Adrenal gland (tissue), 12 donors: ENCODE results near the gene FES. TPM values are rescaled to one million over a fixed set of nuclear protein-coding genes. Genes with fewer than 3 reads are reported as not detected.
"Not testable (repeated sequence)": the region's sequence is repeated elsewhere in the genome, so short reads cannot be mapped to it uniquely, and the experiment has no call there.

ENCODE experiments used
- DNase-seq, 7 donors: peaks; one replicate each; pipeline ENCODE4 v3.0.0-alpha.2; 2019 to 2020
- H3K27ac ChIP-seq, 5 donors: fragments of 200-600 bp; sonication (generic) in 4 of 5; 1 replicate in 3 of 5; 2 replicates in 2 of 5; pipeline versions ENCODE4 v1.5.1 to v1.8.0; 2016 to 2020; ENCODE audit warnings: mild to moderate bottlenecking in 1 of 5
- H3K27me3 ChIP-seq: fragments of 200-600 bp; 2 replicates; pipeline ENCODE4 v1.8.0; 2021
- H3K36me3 ChIP-seq, 2 donors: fragments of 200-600 bp; replicated peaks in 1 of 2; 1 replicate in 1 of 2; 2 replicates in 1 of 2; pipeline versions ENCODE4 v1.5.1 to v1.8.0; 2018 to 2022
- H3K4me1 ChIP-seq, 2 donors: fragments of 200-600 bp; replicated peaks in 1 of 2; 1 replicate in 1 of 2; 2 replicates in 1 of 2; pipeline versions ENCODE4 v1.5.1 to v1.8.0; 2018 to 2021
- H3K4me3 ChIP-seq, 4 donors: fragments of 200-600 bp; sonication (generic) in 3 of 4; one replicate each; pipeline ENCODE4 v1.5.1; 2016 to 2018
- H3K9me3 ChIP-seq, 3 donors: fragments of 200-600 bp; sonication (generic) in 1 of 3; replicated peaks in 1 of 3; 1 replicate in 2 of 3; 2 replicates in 1 of 3; pipeline versions ENCODE4 v1.5.1 to v1.8.0; 2016 to 2021
- POLR2A ChIP-seq, 2 donors: fragments of 450-650 bp; IDR thresholded peaks; one replicate each; pipeline ENCODE4 v1.6.1; 2017; ENCODE audit warnings: antibody characterized with exemption in 2 of 2, mild to moderate bottlenecking in 2 of 2, moderate library complexity in 1 of 2
- WGBS, 4 donors: extraction: QIAGEN DNeasy Blood & Tissue Kit in 2 of 4; methylation state at CpG; one replicate each; pipeline versions ENCODE4 v1.1.5 to v1.1.7; 2013 to 2017; 5-methylcytosine and 5-hydroxymethylcytosine counted together
- intact Hi-C, 2 donors: fragments of 100-400 bp; cut with DNase I; formaldehyde crosslinking; loops; one replicate each; pipeline versions ENCODE4 v1.14.1 to v1.15.0; 2022 to 2023
- polyA plus RNA-seq, 3 donors: library from polyadenylated mRNA; stranded (reverse); fragments of 200-250 nt in 2 of 3; fragments of 350-450 nt in 1 of 3; fragmentation: Illumina TruSeq in 1 of 3; extraction: RNeasy Lipid Tissue Mini Kit (QIAGEN cat#74804) in 1 of 3; gene quantifications; one replicate each; pipeline ENCODE4 v1.2.3, GENCODE V29; 2013 to 2014
- total RNA-seq, 9 donors: library from RNA; depleted of rRNA in 4 of 9; stranded (reverse); fragments of >200 nt in 4 of 9; fragments of 120-200 nt in 1 of 9; fragmentation: NEBNext Ultra II Directional in 1 of 9; extraction: Animal tissue kit (Norgen Biotek cat#: 25700) in 1 of 9; gene quantifications; one replicate each; pipeline versions ENCODE4 v1.1.0 to v1.2.4, GENCODE V29; 2013 to 2023
- TF ChIP-seq, protein P1 (sequence below), 6 experiments: fragments of 450-650 bp in 4 of 6; fragments of 200-600 bp in 2 of 6; sonication (generic) in 1 of 6; IDR thresholded peaks; 1 replicate in 5 of 6; 2 replicates in 1 of 6; pipeline versions ENCODE4 v1.5.1 to v1.8.0; 2016 to 2021; ENCODE audit warnings: antibody characterized with exemption in 6 of 6, mild to moderate bottlenecking in 2 of 6, moderate library complexity in 1 of 6
- donor health status: healthy with polysubstance abuse.
- donor health status: Bipolar disorder and iron deficiency.
- donor health status: DM: yes; HTN: yes; CAD: no.
- donor health status: DM: no; HTN: no; CAD: no.
- donor health status: DM: no; HTN: no; CAD: no.
- donor health status: DM: yes; HTN: yes; CAD: no.

FES gene
- total and polyA plus RNA-seq, 12 donors: 2.3 to 82.3 (median 24.9) TPM

DNA sequence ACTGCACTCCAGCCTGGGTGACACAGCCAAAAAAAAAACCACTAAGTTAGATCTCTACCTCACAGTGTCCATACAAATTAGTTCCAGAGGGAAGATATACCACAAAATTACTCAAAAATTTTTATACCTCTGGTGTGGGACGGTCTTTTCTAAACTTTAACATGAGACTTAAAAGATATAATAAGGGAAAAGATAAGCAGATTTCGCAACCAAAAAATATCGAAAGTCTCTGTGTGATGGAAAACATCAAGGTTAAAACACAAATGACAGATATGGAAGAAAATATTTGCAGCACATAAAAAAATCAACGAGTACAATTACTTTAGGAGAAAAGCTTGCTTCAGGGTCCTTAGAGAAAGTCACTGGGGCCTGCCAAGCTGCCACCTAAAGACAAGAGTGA lies 37.6 kb downstream of the FES start:
- intact Hi-C loops: no loop called here
- H3K36me3 ChIP-seq: peaks cover 0 to 47% of the 10 kb centered on the region in 2 donors
- H3K4me1 ChIP-seq: no peaks in the 10 kb centered on the region
- no peak for DNase-seq
- TF ChIP-seq, protein P1, sequence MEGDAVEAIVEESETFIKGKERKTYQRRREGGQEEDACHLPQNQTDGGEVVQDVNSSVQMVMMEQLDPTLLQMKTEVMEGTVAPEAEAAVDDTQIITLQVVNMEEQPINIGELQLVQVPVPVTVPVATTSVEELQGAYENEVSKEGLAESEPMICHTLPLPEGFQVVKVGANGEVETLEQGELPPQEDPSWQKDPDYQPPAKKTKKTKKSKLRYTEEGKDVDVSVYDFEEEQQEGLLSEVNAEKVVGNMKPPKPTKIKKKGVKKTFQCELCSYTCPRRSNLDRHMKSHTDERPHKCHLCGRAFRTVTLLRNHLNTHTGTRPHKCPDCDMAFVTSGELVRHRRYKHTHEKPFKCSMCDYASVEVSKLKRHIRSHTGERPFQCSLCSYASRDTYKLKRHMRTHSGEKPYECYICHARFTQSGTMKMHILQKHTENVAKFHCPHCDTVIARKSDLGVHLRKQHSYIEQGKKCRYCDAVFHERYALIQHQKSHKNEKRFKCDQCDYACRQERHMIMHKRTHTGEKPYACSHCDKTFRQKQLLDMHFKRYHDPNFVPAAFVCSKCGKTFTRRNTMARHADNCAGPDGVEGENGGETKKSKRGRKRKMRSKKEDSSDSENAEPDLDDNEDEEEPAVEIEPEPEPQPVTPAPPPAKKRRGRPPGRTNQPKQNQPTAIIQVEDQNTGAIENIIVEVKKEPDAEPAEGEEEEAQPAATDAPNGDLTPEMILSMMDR (IDR thresholded peaks at IDR 0.05): no peak
- no peak for TF ChIP-seq POLR2A (IDR thresholded peaks at IDR 0.05)
- H3K4me3 ChIP-seq: no peak overlapping the region
- WGBS, 4 donors: 70 to 78% (median 74%) methylated on average over 4 of the region's 4 CpGs
- no peak overlapping the region for H3K27ac ChIP-seq
- no peaks in the 10 kb centered on the region for H3K9me3 ChIP-seq
- H3K27me3 ChIP-seq: no peaks in the 10 kb centered on the region

- H3K27me3 ChIP-seq, H3K9me3 ChIP-seq, intact Hi-C loops, H3K4me3 ChIP-seq, H3K27ac ChIP-seq, DNase-seq, H3K4me1 ChIP-seq: not testable (repeated sequence)
- peaks cover 0 to 38% of the 10 kb centered on the region in 2 donors for H3K36me3 ChIP-seq
- WGBS, 4 donors: 89 to 96% (median 93%) methylated on average over 7 of the region's 7 CpGs
These were observed 38.5 kb downstream of the FES start for GRCh38 chr15:90922712-90923322.

DNA sequence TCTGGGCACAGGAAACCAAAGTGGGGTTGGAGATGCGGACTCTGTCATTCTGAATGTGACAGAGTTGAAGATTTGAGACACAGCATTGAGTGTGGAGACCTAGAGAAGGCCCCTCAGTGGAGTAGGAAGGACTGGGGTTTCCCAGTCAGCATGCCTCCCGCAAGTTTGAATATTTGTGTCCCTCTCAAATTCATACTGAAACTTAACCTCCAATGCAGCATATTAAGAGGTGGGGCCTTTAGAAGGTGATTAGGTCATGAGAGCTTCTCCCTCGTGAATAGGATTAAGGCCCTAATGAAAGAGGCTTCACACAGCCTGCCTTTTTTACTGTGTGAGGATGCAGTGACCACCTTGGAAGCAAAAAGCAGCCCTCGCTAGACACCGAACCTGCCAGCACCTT lies 40.1 kb downstream of the FES start:
- H3K9me3 ChIP-seq: no peaks in the 10 kb centered on the region
- peaks cover 0 to 23% of the 10 kb centered on the region in 2 donors for H3K36me3 ChIP-seq
- H3K27me3 ChIP-seq: no peaks in the 10 kb centered on the region
- no peak for TF ChIP-seq POLR2A (IDR thresholded peaks at IDR 0.05)
- TF ChIP-seq, protein P1 (IDR thresholded peaks at IDR 0.05): no peak
- H3K4me1 ChIP-seq: peaks cover 0 to 12% of the 10 kb centered on the region in 2 donors
- 90 to 95% (median 92%) methylated on average over 5 of the region's 5 CpGs for WGBS, 4 donors
- no peak for DNase-seq
- H3K4me3 ChIP-seq: no peak overlapping the region
- H3K27ac ChIP-seq: no peak overlapping the region
- intact Hi-C loops: no loop called here

- peaks cover 13 to 30% of the 10 kb centered on the region in 2 donors for H3K4me1 ChIP-seq
- intact Hi-C loops, H3K4me3 ChIP-seq, H3K27ac ChIP-seq, H3K9me3 ChIP-seq, H3K27me3 ChIP-seq, H3K36me3 ChIP-seq, DNase-seq: not testable (repeated sequence)
- WGBS, 4 donors: 92 to 93% (median 93%) methylated on average over 10 of the region's 10 CpGs
These were observed 42.5 kb downstream of the FES start for GRCh38 chr15:90926766-90927165.

- H3K36me3 ChIP-seq, intact Hi-C loops, H3K27me3 ChIP-seq, DNase-seq, H3K9me3 ChIP-seq, H3K4me3 ChIP-seq: not testable (repeated sequence)
- Histone ChIP-seq H3K4me1 (peaks cover 18 to 35% of the 10 kb centered on the region in 2 donors), H3K27ac (peak overlapping the region in 2 of 5 donors; percentile 29 to 95)
- 56 to 85% (median 75%) methylated on average over 7 of the region's 7 CpGs for WGBS, 4 donors
These were observed 43.8 kb downstream of the FES start for GRCh38 chr15:90928106-90928505.
